ENCODE data around the gene WFIKKN1. TPM values are rescaled to one million over a fixed set of nuclear protein-coding genes. Genes with fewer than 3 reads are reported as not detected.

Gene WFIKKN1
- total and polyA plus RNA-seq, 2 experiments from 2014 or later, result 0.43 to 0.88 TPM

DNA sequence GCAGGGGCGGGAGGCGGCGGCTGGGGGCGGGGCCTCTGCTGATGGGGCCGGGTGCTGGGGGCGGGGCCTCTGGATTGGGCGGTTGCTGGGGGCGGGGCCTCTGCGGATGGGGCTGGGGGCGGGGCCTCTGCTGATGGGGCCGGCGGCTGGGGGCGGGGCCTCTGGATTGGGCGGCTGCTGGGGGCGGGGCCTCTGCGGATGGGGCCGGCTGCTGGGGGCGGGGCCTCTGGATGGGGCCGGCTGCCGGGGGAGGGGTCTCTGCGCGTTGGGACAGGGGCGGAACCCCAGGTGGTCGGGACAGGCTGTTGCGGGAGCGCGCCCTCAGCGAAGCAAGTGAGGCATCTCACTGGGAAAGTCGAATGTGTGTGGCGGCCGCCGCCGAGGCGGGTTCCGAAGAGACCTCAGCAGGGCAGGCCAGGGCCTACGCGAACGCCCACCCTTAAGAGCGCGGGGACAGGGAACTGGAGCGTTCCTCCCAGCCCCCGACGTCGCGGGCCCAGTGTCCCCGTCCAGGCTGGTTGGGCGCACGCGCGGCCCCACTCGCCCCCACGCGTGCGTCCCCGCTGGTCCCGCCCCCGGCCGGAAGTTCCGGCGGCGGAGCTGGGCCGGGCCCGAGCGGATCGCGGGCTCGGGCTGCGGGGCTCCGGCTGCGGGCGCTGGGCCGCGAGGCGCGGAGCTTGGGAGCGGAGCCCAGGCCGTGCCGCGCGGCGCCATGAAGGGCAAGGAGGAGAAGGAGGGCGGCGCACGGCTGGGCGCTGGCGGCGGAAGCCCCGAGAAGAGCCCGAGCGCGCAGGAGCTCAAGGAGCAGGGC is 49.2 kb downstream of the WFIKKN1 start, which contains the start of gene STUB1:
TSS of gene STUB1 (plus strand) at position 597 of the 811 bp plus-strand sequence. CDS start at position 713, 116 bp downstream.
- Histone ChIP-seq H3K4me2 (peak within 1 kb of the TSS; percentile 99), H3K4me3 (peak within 1 kb of the TSS; percentile 100), H2AFZ (peak within 1 kb of the TSS; percentile 94), H3K36me3 (replicated peaks; ENCODE audit: insufficient read depth, low read depth) (no peaks in the 10 kb centered on the region), H3K9me3 (ENCODE audit: low read depth) (no peaks in the 10 kb centered on the region), H4K20me1 (ENCODE audit: insufficient read depth, poor library complexity, severe bottlenecking) (peaks cover 27% of the 10 kb centered on the region), H3K27ac (peak within 1 kb of the TSS; percentile 97), H3K9me2 (replicated peaks; ENCODE audit: insufficient read depth) (no peaks in the 10 kb centered on the region), H3K4me1 (ENCODE audit: insufficient read depth) (peaks cover 41% of the 10 kb centered on the region), H3K27me3 (no peaks in the 10 kb centered on the region), H3K79me2 (peaks cover 32% of the 10 kb centered on the region)
- under 1% methylated on average over 31 of the region's 91 CpGs for WGBS (ENCODE audit: low lambda C conversion rate, missing lambda C conversion rate)
- no peak for TF ChIP-seq EZH2phosphoT487 (IDR thresholded peaks at IDR 0.05; ENCODE audit: low read depth, severe bottlenecking, unreplicated experiment)
- no peak for TF ChIP-seq EZH2 (IDR thresholded peaks at IDR 0.05; ENCODE audit: borderline replicate concordance)
- TF ChIP-seq, protein P1, sequence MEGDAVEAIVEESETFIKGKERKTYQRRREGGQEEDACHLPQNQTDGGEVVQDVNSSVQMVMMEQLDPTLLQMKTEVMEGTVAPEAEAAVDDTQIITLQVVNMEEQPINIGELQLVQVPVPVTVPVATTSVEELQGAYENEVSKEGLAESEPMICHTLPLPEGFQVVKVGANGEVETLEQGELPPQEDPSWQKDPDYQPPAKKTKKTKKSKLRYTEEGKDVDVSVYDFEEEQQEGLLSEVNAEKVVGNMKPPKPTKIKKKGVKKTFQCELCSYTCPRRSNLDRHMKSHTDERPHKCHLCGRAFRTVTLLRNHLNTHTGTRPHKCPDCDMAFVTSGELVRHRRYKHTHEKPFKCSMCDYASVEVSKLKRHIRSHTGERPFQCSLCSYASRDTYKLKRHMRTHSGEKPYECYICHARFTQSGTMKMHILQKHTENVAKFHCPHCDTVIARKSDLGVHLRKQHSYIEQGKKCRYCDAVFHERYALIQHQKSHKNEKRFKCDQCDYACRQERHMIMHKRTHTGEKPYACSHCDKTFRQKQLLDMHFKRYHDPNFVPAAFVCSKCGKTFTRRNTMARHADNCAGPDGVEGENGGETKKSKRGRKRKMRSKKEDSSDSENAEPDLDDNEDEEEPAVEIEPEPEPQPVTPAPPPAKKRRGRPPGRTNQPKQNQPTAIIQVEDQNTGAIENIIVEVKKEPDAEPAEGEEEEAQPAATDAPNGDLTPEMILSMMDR (IDR thresholded peaks at IDR 0.05; ENCODE audit: poor library complexity), result no peak
- peak; percentile 95 for DNase-seq (ENCODE audit: low spot score)

DNA sequence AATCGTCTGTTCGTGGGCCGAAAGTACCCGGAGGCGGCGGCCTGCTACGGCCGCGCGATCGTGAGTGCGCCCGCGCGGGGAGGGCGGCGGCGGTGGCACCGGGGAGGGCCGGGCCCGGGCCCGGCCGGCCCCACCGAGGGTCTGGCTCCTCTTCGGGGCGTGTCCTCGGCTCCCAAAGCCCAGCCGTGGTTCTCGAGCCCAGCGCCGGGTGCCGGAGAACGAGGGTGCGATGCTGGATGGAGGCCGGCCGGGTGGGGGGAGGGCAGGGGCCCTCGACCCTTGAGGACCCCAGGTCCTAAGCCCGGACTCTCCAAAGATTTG is 49.8 kb downstream of the WFIKKN1 start:
- H3K4me2 ChIP-seq, result peak overlapping the region; percentile 99
- H2AFZ ChIP-seq, result peak overlapping the region; percentile 94
- H3K36me3 ChIP-seq (replicated peaks; ENCODE audit: insufficient read depth, low read depth), result no peaks in the 10 kb centered on the region
- H3K27me3 ChIP-seq, result no peaks in the 10 kb centered on the region
- TF ChIP-seq EZH2 (IDR thresholded peaks at IDR 0.05; ENCODE audit: borderline replicate concordance) (no peak), EZH2phosphoT487 (IDR thresholded peaks at IDR 0.05; ENCODE audit: low read depth, severe bottlenecking, unreplicated experiment) (no peak)
- TF ChIP-seq, protein P1 (IDR thresholded peaks at IDR 0.05; ENCODE audit: poor library complexity), result no peak
- peak overlapping the region; percentile 97 for H3K27ac ChIP-seq
- 1% methylated on average over 26 of the region's 38 CpGs for WGBS (ENCODE audit: low lambda C conversion rate, missing lambda C conversion rate)
- H3K9me3 ChIP-seq (ENCODE audit: low read depth), result no peaks in the 10 kb centered on the region
- H3K4me3 ChIP-seq, result peak overlapping the region; percentile 100
- H3K79me2 ChIP-seq, result peaks cover 32% of the 10 kb centered on the region
- H3K9me2 ChIP-seq (replicated peaks; ENCODE audit: insufficient read depth), result no peaks in the 10 kb centered on the region
- H4K20me1 ChIP-seq (ENCODE audit: insufficient read depth, poor library complexity, severe bottlenecking), result peaks cover 27% of the 10 kb centered on the region
- peaks cover 38% of the 10 kb centered on the region for H3K4me1 ChIP-seq (ENCODE audit: insufficient read depth)
- no peak for DNase-seq (ENCODE audit: low spot score)

DNA sequence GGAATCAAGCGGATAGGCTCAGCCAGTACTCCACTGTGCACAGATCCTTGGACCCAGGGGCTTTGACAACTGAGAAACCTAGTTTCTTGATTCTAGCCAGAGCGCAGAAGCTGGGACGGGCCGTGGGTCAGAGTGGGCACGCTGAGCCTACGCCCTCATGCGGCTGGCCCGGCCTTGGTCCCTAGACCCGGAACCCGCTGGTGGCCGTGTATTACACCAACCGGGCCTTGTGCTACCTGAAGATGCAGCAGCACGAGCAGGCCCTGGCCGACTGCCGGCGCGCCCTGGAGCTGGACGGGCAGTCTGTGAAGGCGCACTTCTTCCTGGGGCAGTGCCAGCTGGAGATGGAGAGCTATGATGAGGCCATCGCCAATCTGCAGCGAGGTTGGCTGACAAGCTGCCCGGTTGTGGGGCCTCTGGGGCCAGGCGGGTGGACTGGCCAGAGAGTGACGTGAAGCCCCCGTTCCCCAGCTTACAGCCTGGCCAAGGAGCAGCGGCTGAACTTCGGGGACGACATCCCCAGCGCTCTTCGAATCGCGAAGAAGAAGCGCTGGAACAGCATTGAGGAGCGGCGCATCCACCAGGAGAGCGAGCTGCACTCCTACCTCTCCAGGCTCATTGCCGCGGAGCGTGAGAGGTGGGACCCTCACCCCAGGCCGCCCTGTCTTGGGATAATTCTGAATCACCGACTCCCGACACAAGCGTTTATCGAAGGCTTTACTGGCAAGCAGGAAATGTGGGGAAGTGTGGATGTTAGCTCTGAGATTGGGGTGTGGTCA is 50.4 kb downstream of the WFIKKN1 start:
- H2AFZ ChIP-seq, result no peak overlapping the region
- H3K27me3 ChIP-seq, result no peaks in the 10 kb centered on the region
- peak; percentile 66 for DNase-seq (ENCODE audit: low spot score)
- H3K4me3 ChIP-seq, result peak overlapping the region; percentile 100
- H3K9me3 ChIP-seq (ENCODE audit: low read depth), result no peaks in the 10 kb centered on the region
- peaks cover 27% of the 10 kb centered on the region for H4K20me1 ChIP-seq (ENCODE audit: insufficient read depth, poor library complexity, severe bottlenecking)
- H3K79me2 ChIP-seq, result peaks cover 32% of the 10 kb centered on the region
- peak overlapping the region; percentile 97 for H3K27ac ChIP-seq
- H3K9me2 ChIP-seq (replicated peaks; ENCODE audit: insufficient read depth), result no peaks in the 10 kb centered on the region
- WGBS (ENCODE audit: low lambda C conversion rate, missing lambda C conversion rate), result 63% methylated on average over 44 of the region's 44 CpGs
- TF ChIP-seq EZH2phosphoT487 (IDR thresholded peaks at IDR 0.05; ENCODE audit: low read depth, severe bottlenecking, unreplicated experiment), result no peak
- TF ChIP-seq, protein P1 (IDR thresholded peaks at IDR 0.05; ENCODE audit: poor library complexity), result peak; percentile 14
- peak overlapping the region; percentile 99 for H3K4me2 ChIP-seq
- no peaks in the 10 kb centered on the region for H3K36me3 ChIP-seq (replicated peaks; ENCODE audit: insufficient read depth, low read depth)
- peaks cover 33% of the 10 kb centered on the region for H3K4me1 ChIP-seq (ENCODE audit: insufficient read depth)
